K562 treated with DMSO at 1 percent for 12 hours (cell line): ENCODE measurements around the gene DGUOK. TPM values are rescaled to one million over a fixed set of nuclear protein-coding genes. Genes with fewer than 3 reads are reported as not detected.

Source experiments
- total RNA-seq: library from RNA; unstranded; fragments of 300-600 nt; gene quantifications from 2 replicates; pipeline ENCODE4 v1.2.3, GENCODE V29; 2022; ENCODE audit not compliant: insufficient read depth

DGUOK gene
- 103 and 131 TPM in 2 replicates for total RNA-seq

DNA sequence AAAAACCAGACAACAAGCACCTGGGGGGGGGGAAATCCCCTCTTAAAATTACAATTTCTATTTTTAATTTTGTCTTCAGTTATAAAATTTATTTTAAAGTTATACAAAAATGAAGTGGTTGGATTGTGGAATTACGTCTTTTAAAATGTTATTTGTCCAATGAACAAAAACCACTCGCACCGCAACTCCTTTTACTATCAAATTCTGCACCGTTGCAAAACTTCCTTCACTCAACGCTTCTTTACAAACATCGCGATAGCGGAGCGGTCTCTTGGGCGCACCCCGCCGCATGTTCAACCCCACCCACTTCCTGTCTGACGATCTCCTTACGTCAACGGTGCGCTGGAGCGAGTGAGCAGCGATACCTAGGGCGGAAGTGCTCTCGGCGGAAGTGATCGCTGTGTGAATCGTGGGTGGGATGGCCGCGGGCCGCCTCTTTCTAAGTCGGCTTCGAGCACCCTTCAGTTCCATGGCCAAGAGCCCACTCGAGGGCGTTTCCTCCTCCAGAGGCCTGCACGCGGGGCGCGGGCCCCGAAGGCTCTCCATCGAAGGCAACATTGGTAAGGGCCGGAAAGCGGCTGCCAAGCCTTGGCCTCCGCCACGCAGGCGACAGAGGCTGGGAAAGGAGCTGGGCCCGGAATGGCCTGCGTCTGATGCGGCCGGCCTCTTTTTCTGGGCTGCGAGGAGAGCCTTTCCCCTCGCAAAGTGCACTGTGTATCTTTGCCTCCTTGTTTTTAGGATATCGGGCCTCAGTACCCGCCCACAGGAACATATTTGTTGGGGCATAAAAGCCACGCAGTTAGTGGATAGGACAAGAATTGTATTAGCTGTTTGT is at the start of gene DGUOK:
DGUOK (plus strand) TSS at position 388 of the 835 bp plus-strand sequence; CDS start at position 419, 31 bp downstream.

DNA sequence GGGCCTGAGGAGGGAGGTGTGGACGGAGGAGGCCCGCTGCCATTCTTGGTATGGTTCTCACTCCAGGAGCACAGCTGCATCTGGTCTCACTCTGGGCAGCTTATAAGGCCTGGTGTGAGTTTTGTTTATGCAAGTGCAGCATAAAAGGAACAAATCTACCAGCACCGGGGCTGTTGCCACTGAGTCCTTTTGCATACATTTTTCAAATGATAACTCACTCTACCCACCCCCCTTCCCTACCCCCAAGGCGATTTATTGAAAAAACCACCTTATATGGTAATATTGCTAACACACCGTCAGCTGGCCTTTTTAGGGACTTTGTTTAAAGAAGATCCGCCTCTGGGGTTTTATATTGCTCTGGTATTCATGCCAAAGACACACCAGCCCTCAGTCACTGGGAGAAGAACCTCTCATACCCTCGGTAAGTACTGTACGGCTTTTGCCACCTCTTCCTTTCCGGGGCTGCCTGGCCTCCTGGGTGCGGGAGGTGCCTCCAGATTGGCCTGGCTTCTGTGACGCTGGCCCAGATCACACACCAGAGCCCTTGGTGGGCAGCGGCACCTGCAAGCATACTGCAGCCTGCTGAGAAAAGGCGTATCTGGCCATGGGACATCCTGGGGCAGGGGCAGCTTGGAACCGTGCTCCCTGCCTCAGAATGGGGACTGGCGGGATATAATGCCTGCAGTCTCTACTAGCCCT is 33.9 kb upstream of the DGUOK start, which contains the start of gene ACTG2:
ACTG2 (plus strand) TSS at position 378 of the 699 bp plus-strand sequence. CDS start 8,304 bp downstream, outside the sequence.

DNA sequence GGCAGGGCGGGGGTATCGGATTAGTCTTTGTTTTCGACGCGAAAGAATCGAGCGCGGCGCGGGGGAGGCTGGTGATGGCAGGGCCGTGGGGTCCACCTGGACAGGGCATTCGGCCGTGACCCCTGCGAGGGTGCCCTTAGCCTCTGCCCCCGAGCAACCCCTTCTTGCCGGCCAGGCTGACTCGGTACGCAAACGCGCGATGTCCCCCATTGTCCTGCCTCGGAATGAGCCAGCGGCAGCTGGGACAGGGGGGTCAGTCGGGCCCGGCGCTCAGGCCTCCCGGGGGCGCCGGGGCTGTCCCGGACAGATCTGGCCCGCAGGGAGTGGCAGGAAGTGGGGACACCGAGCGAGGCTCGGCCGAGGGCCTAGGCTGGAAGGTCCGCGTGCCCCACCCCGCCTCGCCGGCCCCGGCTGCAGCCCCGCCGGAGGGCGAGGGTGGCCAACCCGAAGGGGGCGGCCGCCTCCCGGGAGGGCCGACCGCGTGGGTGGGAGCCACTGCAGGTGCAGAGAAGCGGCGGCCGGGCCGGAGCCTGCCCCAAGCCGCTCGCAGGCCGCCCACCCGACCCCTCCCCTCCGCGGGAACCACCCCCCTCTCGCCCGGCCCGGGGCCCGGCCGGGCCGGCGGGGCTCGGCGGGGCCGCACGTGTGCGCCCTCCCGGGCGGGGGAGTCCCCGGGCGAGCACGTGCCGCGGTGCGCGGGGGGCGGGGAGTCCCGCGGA is 57.7 kb downstream of the DGUOK start, which contains the start of gene TET3:
TET3 (plus strand) TSS at position 708 of the 719 bp plus-strand sequence. CDS start 1,494 bp downstream, outside the sequence.

Other genes with a start within 250 kb of the DGUOK start
- 51.8 and 55.7 TPM in 2 replicates for gene TPRKB, start 189.5 kb upstream of the DGUOK start, total RNA-seq
- gene DUSP11, start 146.8 kb upstream of the DGUOK start, total RNA-seq, result 18.1 and 29.1 TPM in 2 replicates
- 0.43 and 0.65 TPM in 2 replicates for gene C2orf78, start 142.7 kb upstream of the DGUOK start, total RNA-seq
- gene STAMBP, start 97.9 kb upstream of the DGUOK start, total RNA-seq, result 27.5 and 52.7 TPM in 2 replicates
- gene ACTG2, start 33.9 kb upstream of the DGUOK start, total RNA-seq, result not detected in 2 replicates
- gene TET3, start 58.0 kb downstream of the DGUOK start, total RNA-seq, result 1.7 and 12.6 TPM in 2 replicates
- 89.1 and 101 TPM in 2 replicates for gene BOLA3, start 221.0 kb downstream of the DGUOK start, total RNA-seq